Panc1 (cell line): ENCODE results near the gene LTBP2. TPM values are rescaled to one million over a fixed set of nuclear protein-coding genes. Genes with fewer than 3 reads are reported as not detected.

ENCODE experiments used
- ATAC-seq: fragments of 200-7000 bp; cut with Tn5 transposase; 2 replicates; pipeline ENCODE4 v1.9.1; 2020; ENCODE audit warnings: mild to moderate bottlenecking, moderate library complexity
- BruUV-seq: library from RNA; stranded (reverse); fragments of 400-500 nt; replicated peaks from 2 replicates; lab custom pipeline; 2021; lab: Mats Ljungman, UMichigan
- CTCF ChIA-PET: fragments of 300-600 bp; sonication (Branson Sonifier 250); formaldehyde crosslinking; loops from one replicate; lab custom pipeline; 2022; ENCODE audit warnings: antibody characterized with exemption; lab: Charles Lee
- POLR2A ChIA-PET: fragments of 300-600 bp; sonication (Branson Sonifier 250); formaldehyde crosslinking; loops from one replicate; lab custom pipeline; 2022; ENCODE audit warnings: antibody characterized with exemption; lab: Charles Lee
- DNase-seq: peaks from one replicate; pipeline ENCODE4 v3.0.0-alpha.2; 2010; ENCODE audit warnings: low read depth, low spot score
- H3K27ac ChIP-seq: 2 replicates; pipeline ENCODE4 v1.5.1; 2011; ENCODE audit warnings: mild to moderate bottlenecking, low read length, inconsistent platforms
- H3K27me3 ChIP-seq: fragments of 200-500 bp; sonication (Bioruptor generic); 2 replicates; pipeline ENCODE4 v1.6.0; 2014; ENCODE audit warnings: low read length, inconsistent platforms; ENCODE audit not compliant: control insufficient read depth, insufficient read depth
- H3K36me3 ChIP-seq: fragments of 200-500 bp; sonication (Bioruptor generic); 2 replicates; pipeline ENCODE4 v1.5.1; 2014; ENCODE audit warnings: inconsistent platforms, mild to moderate bottlenecking, low read length, moderate library complexity; ENCODE audit not compliant: control insufficient read depth, insufficient read depth
- H3K4me1 ChIP-seq: 2 replicates; pipeline ENCODE4 v1.5.1; 2011; ENCODE audit warnings: inconsistent platforms, mild to moderate bottlenecking, low read length, moderate library complexity; ENCODE audit not compliant: control insufficient read depth, insufficient read depth
- H3K4me3 ChIP-seq, 2 experiments: 2 replicates each; pipeline ENCODE4 v1.5.1; 2011 to 2012; ENCODE audit warnings: low read depth in 2 of 2, low read length in 2 of 2, mild to moderate bottlenecking in 2 of 2, inconsistent platforms in 1 of 2, moderate library complexity in 1 of 2
- H3K9me3 ChIP-seq: fragments of 200-500 bp; sonication (Bioruptor generic); 2 replicates; pipeline ENCODE4 v1.5.1; 2014; ENCODE audit warnings: low read depth, mild to moderate bottlenecking, inconsistent platforms, low read length, moderate library complexity; ENCODE audit not compliant: control insufficient read depth, insufficient read depth
- CTCF ChIP-seq: fragments of 450-650 bp; IDR thresholded peaks from 2 replicates; pipeline ENCODE4 v1.5.1; 2017; ENCODE audit warnings: mild to moderate bottlenecking
- POLR2AphosphoS5 ChIP-seq: IDR thresholded peaks from 2 replicates; pipeline ENCODE4 v1.6.1; 2012; ENCODE audit warnings: mild to moderate bottlenecking, low read depth, low read length, moderate library complexity
- SIN3A ChIP-seq: IDR thresholded peaks from 2 replicates; pipeline ENCODE4 v1.6.1; 2012; ENCODE audit warnings: low read depth, mild to moderate bottlenecking, low read length, moderate library complexity, borderline replicate concordance; ENCODE audit not compliant: insufficient read depth
- TCF7L2 ChIP-seq: IDR thresholded peaks from 2 replicates; pipeline ENCODE4 v1.6.1; 2011; ENCODE audit warnings: mild to moderate bottlenecking, low read depth, low read length, inconsistent platforms
- in situ Hi-C: cut with HindIII; loops from 2 replicates; pipeline ENCODE4 v1.10.0; 2016; ENCODE audit warnings: low sequenced_read_pairs, low pct_unique_long_range_greater_than_20kb
- intact Hi-C: fragments of 100-400 bp; cut with micrococcal nuclease; formaldehyde crosslinking; loops from one replicate; pipeline ENCODE4 v1.10.0; 2022; ENCODE audit not compliant: unreplicated experiment
- total RNA-seq: library from RNA; stranded (reverse); gene quantifications from one replicate; pipeline ENCODE4 v1.2.1, GENCODE V29; 2021; ENCODE audit not compliant: unreplicated experiment
- TF ChIP-seq, protein P1 (sequence below), 2 experiments: IDR thresholded peaks; 2 replicates each; pipeline ENCODE4 v1.6.1; 2011 to 2012; ENCODE audit warnings: low read depth in 2 of 2, control low read depth in 1 of 2, low read length in 1 of 2, mild to moderate bottlenecking in 1 of 2, moderate library complexity in 1 of 2; ENCODE audit not compliant: insufficient read depth in 1 of 2

LTBP2 gene
- total RNA-seq, 1 experiment from 2014 or later: 69.8 TPM

DNA sequence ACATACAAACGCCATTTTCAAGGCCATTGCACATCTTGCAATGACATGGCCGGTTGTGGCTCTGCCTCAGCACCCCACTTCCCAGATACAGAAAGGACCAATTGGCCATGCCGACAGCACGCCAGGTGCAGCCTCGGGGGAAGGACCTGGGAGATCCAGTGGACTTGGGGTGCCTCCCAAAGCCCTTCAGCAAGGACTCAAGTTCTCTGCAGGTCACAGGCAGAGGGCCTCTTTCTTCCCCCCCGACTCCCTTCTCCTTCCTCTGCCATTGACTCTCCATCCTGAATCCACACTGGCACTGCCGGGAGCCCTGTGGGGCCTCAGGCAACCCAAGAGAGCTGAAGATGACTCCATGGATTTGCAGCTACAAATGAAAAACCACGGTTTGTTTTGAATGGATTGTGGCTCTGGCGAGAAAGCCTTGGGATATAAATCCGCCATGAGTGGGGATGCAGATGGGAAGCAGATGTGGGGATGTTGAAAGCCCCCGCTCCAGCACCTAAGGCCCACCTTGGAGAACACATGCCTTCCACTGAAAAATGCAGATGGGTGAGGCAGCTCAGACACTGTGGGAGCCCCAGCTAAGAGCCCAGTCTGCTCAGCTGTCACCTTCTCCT lies 35.1 kb upstream of the LTBP2 start:
- ATAC-seq (no peak), DNase-seq (no peak)
- no peaks in the 10 kb centered on the region for H3K36me3 ChIP-seq
- ChIA-PET CTCF (no interaction called here), POLR2A (no interaction called here)
- H3K4me1 ChIP-seq: peaks cover 21% of the 10 kb centered on the region
- no peak overlapping the region for H3K27ac ChIP-seq
- no peaks in the 10 kb centered on the region for H3K9me3 ChIP-seq
- intact Hi-C loops: no loop called here
- no peak overlapping the region for H3K4me3 ChIP-seq
- no peaks in the 10 kb centered on the region for H3K27me3 ChIP-seq
- TF ChIP-seq POLR2AphosphoS5 (no peak), TCF7L2 (no peak), CTCF (no peak), SIN3A (no peak)
- TF ChIP-seq, protein P1, sequence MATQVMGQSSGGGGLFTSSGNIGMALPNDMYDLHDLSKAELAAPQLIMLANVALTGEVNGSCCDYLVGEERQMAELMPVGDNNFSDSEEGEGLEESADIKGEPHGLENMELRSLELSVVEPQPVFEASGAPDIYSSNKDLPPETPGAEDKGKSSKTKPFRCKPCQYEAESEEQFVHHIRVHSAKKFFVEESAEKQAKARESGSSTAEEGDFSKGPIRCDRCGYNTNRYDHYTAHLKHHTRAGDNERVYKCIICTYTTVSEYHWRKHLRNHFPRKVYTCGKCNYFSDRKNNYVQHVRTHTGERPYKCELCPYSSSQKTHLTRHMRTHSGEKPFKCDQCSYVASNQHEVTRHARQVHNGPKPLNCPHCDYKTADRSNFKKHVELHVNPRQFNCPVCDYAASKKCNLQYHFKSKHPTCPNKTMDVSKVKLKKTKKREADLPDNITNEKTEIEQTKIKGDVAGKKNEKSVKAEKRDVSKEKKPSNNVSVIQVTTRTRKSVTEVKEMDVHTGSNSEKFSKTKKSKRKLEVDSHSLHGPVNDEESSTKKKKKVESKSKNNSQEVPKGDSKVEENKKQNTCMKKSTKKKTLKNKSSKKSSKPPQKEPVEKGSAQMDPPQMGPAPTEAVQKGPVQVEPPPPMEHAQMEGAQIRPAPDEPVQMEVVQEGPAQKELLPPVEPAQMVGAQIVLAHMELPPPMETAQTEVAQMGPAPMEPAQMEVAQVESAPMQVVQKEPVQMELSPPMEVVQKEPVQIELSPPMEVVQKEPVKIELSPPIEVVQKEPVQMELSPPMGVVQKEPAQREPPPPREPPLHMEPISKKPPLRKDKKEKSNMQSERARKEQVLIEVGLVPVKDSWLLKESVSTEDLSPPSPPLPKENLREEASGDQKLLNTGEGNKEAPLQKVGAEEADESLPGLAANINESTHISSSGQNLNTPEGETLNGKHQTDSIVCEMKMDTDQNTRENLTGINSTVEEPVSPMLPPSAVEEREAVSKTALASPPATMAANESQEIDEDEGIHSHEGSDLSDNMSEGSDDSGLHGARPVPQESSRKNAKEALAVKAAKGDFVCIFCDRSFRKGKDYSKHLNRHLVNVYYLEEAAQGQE (IDR thresholded peaks at IDR 0.05; ENCODE audit: insufficient read depth in 1 of 2, low read depth in 2 of 2, low read length in 1 of 2): no peak
- in situ Hi-C loops: no loop called here
- no TSS peak for BruUV-seq

GRCh38 chr14:74645756-74646470 lies 33.9 kb upstream of the LTBP2 start:
- Histone ChIP-seq H3K36me3 (no peaks in the 10 kb centered on the region), H3K9me3 (no peaks in the 10 kb centered on the region), H3K27me3 (no peaks in the 10 kb centered on the region), H3K4me3 (no peak overlapping the region), H3K27ac (peak overlapping the region; percentile 63), H3K4me1 (peaks cover 21% of the 10 kb centered on the region)
- DNase-seq (no peak), ATAC-seq (no peak)
- ChIA-PET POLR2A (interaction anchor here (0.5 to 1.1 kb wide), 2 partner anchors 24 to 66 kb away, joined by 3 to 10 read pairs; no protein-coding TSS in a partner anchor), CTCF (no interaction called here)
- in situ Hi-C loops: no loop called here
- no TSS peak for BruUV-seq
- TF ChIP-seq TCF7L2 (no peak), POLR2AphosphoS5 (no peak)
- TF ChIP-seq, protein P1 (IDR thresholded peaks at IDR 0.05; ENCODE audit: insufficient read depth in 1 of 2, low read depth in 2 of 2, low read length in 1 of 2): no peak
- intact Hi-C loops: no loop called here
